Measurements from ENCODE around the gene POU6F2. TPM values are rescaled to one million over a fixed set of nuclear protein-coding genes. Genes with fewer than 3 reads are reported as not detected.

The POU6F2 gene
- polyA plus RNA-seq, 4 donors: 0.16 TPM; not detected in 3

- Histone ChIP-seq H3K36me3 (ENCODE audit: control insufficient read depth in 3 of 3, insufficient read depth in 2 of 3, low read depth in 1 of 3, low read length in 3 of 3) (no peaks in the 10 kb centered on the region), H3K4me1 (ENCODE audit: control insufficient read depth in 3 of 3, insufficient read depth in 2 of 3, low read depth in 1 of 3, low read length in 2 of 3) (no peaks in the 10 kb centered on the region), H3K4me3 (ENCODE audit: low read depth in 1 of 3, low read length in 3 of 3) (no peak overlapping the region), H3K9me3 (ENCODE audit: control insufficient read depth in 2 of 2, insufficient read depth in 1 of 2, low read depth in 1 of 2, low read length in 1 of 2) (no peaks in the 10 kb centered on the region), H3K27me3 (ENCODE audit: control insufficient read depth in 3 of 3, insufficient read depth in 3 of 3, low read length in 3 of 3) (peaks cover 0 to 6% (median 0%) of the 10 kb centered on the region in 3 donors), H3K27ac (ENCODE audit: low read depth in 1 of 3, low read length in 2 of 3) (no peak overlapping the region)
- DNase-seq: no peak
- 83 to 88% (median 86%) methylated on average over 2 of the region's 2 CpGs for WGBS, 3 donors
- FAIRE-seq: no peak
Observed at GRCh38 chr7:39128287-39128843, 150.7 kb downstream of the POU6F2 start.

- peak; percentile 50 to 67 for DNase-seq
- FAIRE-seq: no peak
- WGBS, 3 donors: 17 to 48% (median 30%) methylated on average over 3 of the region's 3 CpGs
- H3K4me3 ChIP-seq (ENCODE audit: low read depth in 1 of 3, low read length in 3 of 3): no peak overlapping the region
- H3K36me3 ChIP-seq (ENCODE audit: control insufficient read depth in 3 of 3, insufficient read depth in 2 of 3, low read depth in 1 of 3, low read length in 3 of 3): no peaks in the 10 kb centered on the region
- H3K4me1 ChIP-seq (ENCODE audit: control insufficient read depth in 3 of 3, insufficient read depth in 2 of 3, low read depth in 1 of 3, low read length in 2 of 3): no peaks in the 10 kb centered on the region
- peaks cover 0 to 7% (median 0%) of the 10 kb centered on the region in 3 donors for H3K27me3 ChIP-seq (ENCODE audit: control insufficient read depth in 3 of 3, insufficient read depth in 3 of 3, low read length in 3 of 3)
- H3K9me3 ChIP-seq (ENCODE audit: control insufficient read depth in 2 of 2, insufficient read depth in 1 of 2, low read depth in 1 of 2, low read length in 1 of 2): no peaks in the 10 kb centered on the region
- H3K27ac ChIP-seq (ENCODE audit: low read depth in 1 of 3, low read length in 2 of 3): peak overlapping the region in 1 of 3 donors; percentile 65
Observed at GRCh38 chr7:39130274-39130673, 152.6 kb downstream of the POU6F2 start.

- DNase-seq (peak; percentile 58 to 78), FAIRE-seq (no peak)
- Histone ChIP-seq H3K36me3 (ENCODE audit: control insufficient read depth in 3 of 3, insufficient read depth in 2 of 3, low read depth in 1 of 3, low read length in 3 of 3) (no peaks in the 10 kb centered on the region), H3K27ac (ENCODE audit: low read depth in 1 of 3, low read length in 2 of 3) (peak overlapping the region; percentile 56 to 65 (median 57)), H3K4me1 (ENCODE audit: control insufficient read depth in 3 of 3, insufficient read depth in 2 of 3, low read depth in 1 of 3, low read length in 2 of 3) (no peaks in the 10 kb centered on the region), H3K9me3 (ENCODE audit: control insufficient read depth in 2 of 2, insufficient read depth in 1 of 2, low read depth in 1 of 2, low read length in 1 of 2) (no peaks in the 10 kb centered on the region), H3K27me3 (ENCODE audit: control insufficient read depth in 3 of 3, insufficient read depth in 3 of 3, low read length in 3 of 3) (peaks cover 0 to 7% (median 0%) of the 10 kb centered on the region in 3 donors), H3K4me3 (ENCODE audit: low read depth in 1 of 3, low read length in 3 of 3) (peak overlapping the region in 2 of 3 donors; percentile 22 to 33)
- 15 to 35% (median 33%) methylated on average over 26 of the region's 26 CpGs for WGBS, 3 donors
Observed at GRCh38 chr7:39130857-39131526, 153.3 kb downstream of the POU6F2 start.

GRCh38 chr7:39132306-39132705, 154.6 kb downstream of the POU6F2 start:
- Histone ChIP-seq H3K4me1 (ENCODE audit: control insufficient read depth in 3 of 3, insufficient read depth in 2 of 3, low read depth in 1 of 3, low read length in 2 of 3) (no peaks in the 10 kb centered on the region), H3K27ac (ENCODE audit: low read depth in 1 of 3, low read length in 2 of 3) (no peak overlapping the region), H3K27me3 (ENCODE audit: control insufficient read depth in 3 of 3, insufficient read depth in 3 of 3, low read length in 3 of 3) (peaks cover 0 to 7% (median 0%) of the 10 kb centered on the region in 3 donors), H3K9me3 (ENCODE audit: control insufficient read depth in 2 of 2, insufficient read depth in 1 of 2, low read depth in 1 of 2, low read length in 1 of 2) (no peaks in the 10 kb centered on the region), H3K36me3 (ENCODE audit: control insufficient read depth in 3 of 3, insufficient read depth in 2 of 3, low read depth in 1 of 3, low read length in 3 of 3) (no peaks in the 10 kb centered on the region), H3K4me3 (ENCODE audit: low read depth in 1 of 3, low read length in 3 of 3) (no peak overlapping the region)
- DNase-seq: no peak
- 69 to 80% (median 73%) methylated on average over 5 of the region's 5 CpGs for WGBS, 3 donors
- no peak for FAIRE-seq

DNA sequence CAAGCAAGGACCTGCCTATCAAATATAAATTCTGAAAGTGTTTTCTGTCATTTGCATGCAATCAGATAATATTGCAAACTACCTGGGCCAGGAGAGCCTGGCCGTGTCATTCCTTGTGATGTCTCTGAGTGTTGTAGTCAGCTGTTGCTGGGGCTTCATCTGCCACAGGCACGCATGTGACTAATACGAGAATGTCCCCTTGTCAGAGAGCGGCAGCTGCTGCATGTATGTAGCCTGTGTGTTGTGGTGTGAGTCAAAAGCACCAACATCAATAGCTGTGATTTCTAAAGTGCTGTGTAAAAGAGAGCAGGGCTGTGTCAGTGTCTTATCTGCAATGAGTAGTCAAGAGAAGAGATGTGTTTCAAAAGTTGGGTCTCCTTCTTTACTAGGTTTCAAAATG, 155.4 kb downstream of the POU6F2 start:
- no peak for FAIRE-seq
- Histone ChIP-seq H3K36me3 (ENCODE audit: control insufficient read depth in 3 of 3, insufficient read depth in 2 of 3, low read depth in 1 of 3, low read length in 3 of 3) (no peaks in the 10 kb centered on the region), H3K27ac (ENCODE audit: low read depth in 1 of 3, low read length in 2 of 3) (no peak overlapping the region), H3K27me3 (ENCODE audit: control insufficient read depth in 3 of 3, insufficient read depth in 3 of 3, low read length in 3 of 3) (peaks cover 0 to 7% (median 0%) of the 10 kb centered on the region in 3 donors), H3K4me1 (ENCODE audit: control insufficient read depth in 3 of 3, insufficient read depth in 2 of 3, low read depth in 1 of 3, low read length in 2 of 3) (no peaks in the 10 kb centered on the region), H3K9me3 (ENCODE audit: control insufficient read depth in 2 of 2, insufficient read depth in 1 of 2, low read depth in 1 of 2, low read length in 1 of 2) (no peaks in the 10 kb centered on the region), H3K4me3 (ENCODE audit: low read depth in 1 of 3, low read length in 3 of 3) (no peak overlapping the region)
- no peak for DNase-seq
- WGBS, 3 donors: 82 to 91% (median 84%) methylated on average over 4 of the region's 4 CpGs

DNA sequence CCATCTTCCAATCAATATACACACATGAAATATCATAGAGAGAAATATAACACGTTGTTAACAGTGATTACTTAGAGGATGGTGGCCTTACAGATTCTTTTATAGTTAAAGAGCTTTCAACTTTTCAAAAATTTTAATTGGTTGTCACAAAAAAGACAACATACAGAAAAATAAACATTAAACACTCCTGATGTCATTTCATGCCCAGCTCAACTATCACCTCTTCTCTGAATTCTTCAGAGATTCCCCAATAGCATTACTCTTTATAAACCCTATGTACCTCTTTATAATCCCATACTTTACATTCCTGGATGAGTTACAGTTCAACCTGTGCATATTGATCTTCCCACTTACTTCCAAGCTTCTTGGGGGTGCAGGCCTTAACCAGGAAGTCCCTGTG, 159.8 kb downstream of the POU6F2 start:
- Histone ChIP-seq H3K9me3 (ENCODE audit: control insufficient read depth in 2 of 2, insufficient read depth in 1 of 2, low read depth in 1 of 2, low read length in 1 of 2) (peaks cover 0 to 3% of the 10 kb centered on the region in 2 donors), H3K4me3 (ENCODE audit: low read depth in 1 of 3, low read length in 3 of 3) (no peak overlapping the region), H3K4me1 (ENCODE audit: control insufficient read depth in 3 of 3, insufficient read depth in 2 of 3, low read depth in 1 of 3, low read length in 2 of 3) (no peaks in the 10 kb centered on the region), H3K36me3 (ENCODE audit: control insufficient read depth in 3 of 3, insufficient read depth in 2 of 3, low read depth in 1 of 3, low read length in 3 of 3) (no peaks in the 10 kb centered on the region), H3K27ac (ENCODE audit: low read depth in 1 of 3, low read length in 2 of 3) (no peak overlapping the region), H3K27me3 (ENCODE audit: control insufficient read depth in 3 of 3, insufficient read depth in 3 of 3, low read length in 3 of 3) (peaks cover 0 to 4% (median 0%) of the 10 kb centered on the region in 3 donors)
- DNase-seq (no peak), FAIRE-seq (no peak)
- WGBS, 3 donors: 80 to 91% (median 86%) methylated on average over 1 of the region's 1 CpG

- H3K9me3 ChIP-seq (ENCODE audit: control insufficient read depth in 2 of 2, insufficient read depth in 1 of 2, low read depth in 1 of 2, low read length in 1 of 2): peaks cover 0 to 3% of the 10 kb centered on the region in 2 donors
- no peaks in the 10 kb centered on the region for H3K27me3 ChIP-seq (ENCODE audit: control insufficient read depth in 3 of 3, insufficient read depth in 3 of 3, low read length in 3 of 3)
- no peaks in the 10 kb centered on the region for H3K36me3 ChIP-seq (ENCODE audit: control insufficient read depth in 3 of 3, insufficient read depth in 2 of 3, low read depth in 1 of 3, low read length in 3 of 3)
- H3K4me1 ChIP-seq (ENCODE audit: control insufficient read depth in 3 of 3, insufficient read depth in 2 of 3, low read depth in 1 of 3, low read length in 2 of 3): no peaks in the 10 kb centered on the region
- 79 to 85% (median 82%) methylated on average over 1 of the region's 1 CpG for WGBS, 3 donors
- FAIRE-seq (no peak), DNase-seq (no peak)
- no peak overlapping the region for H3K4me3 ChIP-seq (ENCODE audit: low read depth in 1 of 3, low read length in 3 of 3)
- no peak overlapping the region for H3K27ac ChIP-seq (ENCODE audit: low read depth in 1 of 3, low read length in 2 of 3)
Observed at GRCh38 chr7:39142750-39143149, 165.0 kb downstream of the POU6F2 start.

DNA sequence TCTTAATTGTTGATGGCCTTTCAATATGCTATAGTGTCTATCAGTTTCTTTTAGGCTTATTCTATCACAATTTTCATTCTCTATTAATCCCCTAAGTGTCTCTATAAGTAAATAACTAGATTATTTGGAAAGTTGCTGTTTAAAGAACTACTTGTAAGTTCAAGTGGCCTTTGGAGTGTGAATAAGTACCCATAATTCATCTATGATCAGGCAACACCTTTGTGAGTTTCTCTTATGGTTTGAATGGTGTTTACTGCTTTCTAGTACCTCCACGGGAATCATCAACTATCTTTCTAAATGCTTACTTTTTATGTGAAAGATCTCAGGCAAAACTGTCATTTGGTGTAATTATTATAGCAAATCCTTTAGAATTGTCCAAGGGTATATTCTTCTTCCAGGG, 166.7 kb downstream of the POU6F2 start:
- H3K27ac ChIP-seq (ENCODE audit: low read depth in 1 of 3, low read length in 2 of 3): no peak overlapping the region
- WGBS, 3 donors: 58 to 71% (median 64%) methylated on average over 1 of the region's 1 CpG
- FAIRE-seq (no peak), DNase-seq (no peak)
- no peaks in the 10 kb centered on the region for H3K36me3 ChIP-seq (ENCODE audit: control insufficient read depth in 3 of 3, insufficient read depth in 2 of 3, low read depth in 1 of 3, low read length in 3 of 3)
- no peak overlapping the region for H3K4me3 ChIP-seq (ENCODE audit: low read depth in 1 of 3, low read length in 3 of 3)
- peaks cover 0 to 3% of the 10 kb centered on the region in 2 donors for H3K9me3 ChIP-seq (ENCODE audit: control insufficient read depth in 2 of 2, insufficient read depth in 1 of 2, low read depth in 1 of 2, low read length in 1 of 2)
- H3K27me3 ChIP-seq (ENCODE audit: control insufficient read depth in 3 of 3, insufficient read depth in 3 of 3, low read length in 3 of 3): no peaks in the 10 kb centered on the region
- no peaks in the 10 kb centered on the region for H3K4me1 ChIP-seq (ENCODE audit: control insufficient read depth in 3 of 3, insufficient read depth in 2 of 3, low read depth in 1 of 3, low read length in 2 of 3)
